A673 (cell line): ENCODE results near the gene DNAJB2. TPM values are rescaled to one million over a fixed set of nuclear protein-coding genes. Genes with fewer than 3 reads are reported as not detected.
A peak's percentile ranks its signal among the peaks of the same experiment; 100 is the strongest.

Experiments
- BruUV-seq: library from RNA; stranded (reverse); fragments of 400-500 nt; replicated peaks from 2 replicates; lab custom pipeline; 2021; lab: Mats Ljungman, UMichigan
- CTCF ChIA-PET: fragments of 300-600 bp; sonication (Branson Sonifier 250); formaldehyde crosslinking; loops from one replicate; lab custom pipeline; 2022; ENCODE audit warnings: antibody characterized with exemption; lab: Charles Lee
- POLR2A ChIA-PET: fragments of 300-600 bp; sonication (Branson Sonifier 250); formaldehyde crosslinking; loops from one replicate; lab custom pipeline; 2022; ENCODE audit warnings: antibody characterized with exemption; ENCODE audit not compliant: low non-redundant PET; lab: Charles Lee
- DNase-seq: peaks from one replicate; pipeline ENCODE4 v3.0.0-alpha.2; 2015; ENCODE audit warnings: low spot score
- H3K27ac ChIP-seq: fragments of 200-600 bp; sonication (generic); 2 replicates; pipeline ENCODE4 v1.5.1; 2016; ENCODE audit warnings: mixed run types, low read depth, mild to moderate bottlenecking, mixed read lengths, antibody characterized with exemption, low read length; ENCODE audit not compliant: poor library complexity, severe bottlenecking
- H3K27me3 ChIP-seq: fragments of 200-600 bp; sonication (generic); replicated peaks from 2 replicates; pipeline ENCODE4 v1.6.1; 2017; ENCODE audit warnings: mixed run types, low read depth, mild to moderate bottlenecking, mixed read lengths, antibody characterized with exemption, low read length; ENCODE audit not compliant: insufficient read depth, poor library complexity
- H3K36me3 ChIP-seq: fragments of 200-600 bp; sonication (generic); 2 replicates; pipeline ENCODE4 v1.6.1; 2016; ENCODE audit warnings: mixed run types, mild to moderate bottlenecking, mixed read lengths, antibody characterized with exemption, low read length; ENCODE audit not compliant: insufficient read depth, poor library complexity, severe bottlenecking
- H3K4me1 ChIP-seq: fragments of 200-600 bp; sonication (generic); 2 replicates; pipeline ENCODE4 v1.6.1; 2017; ENCODE audit warnings: mixed run types, mild to moderate bottlenecking, mixed read lengths, antibody characterized with exemption, low read length; ENCODE audit not compliant: insufficient read depth, poor library complexity, severe bottlenecking
- H3K4me3 ChIP-seq: fragments of 200-600 bp; sonication (generic); 2 replicates; pipeline ENCODE4 v1.5.1; 2016; ENCODE audit warnings: low read depth, mixed run types, mild to moderate bottlenecking, mixed read lengths, low read length; ENCODE audit not compliant: poor library complexity, severe bottlenecking
- H3K9me3 ChIP-seq: fragments of 200-600 bp; sonication (generic); 2 replicates; pipeline ENCODE4 v1.6.1; 2016; ENCODE audit warnings: mixed run types, low read depth, mild to moderate bottlenecking, mixed read lengths, antibody characterized with exemption, low read length; ENCODE audit not compliant: poor library complexity, severe bottlenecking
- EZH2 ChIP-seq: fragments of 200-600 bp; sonication (generic); IDR thresholded peaks from 2 replicates; pipeline ENCODE4 v1.6.1; 2017; ENCODE audit warnings: borderline replicate concordance, low read depth, mild to moderate bottlenecking, mixed read lengths, antibody characterized with exemption, low read length; ENCODE audit not compliant: poor library complexity, severe bottlenecking
- intact Hi-C: fragments of 100-400 bp; cut with micrococcal nuclease; formaldehyde crosslinking; loops from one replicate; pipeline ENCODE4 v1.10.0; 2022; ENCODE audit not compliant: unreplicated experiment
- total RNA-seq: library from RNA; stranded (reverse); gene quantifications from 2 replicates; pipeline ENCODE4 v1.2.3, GENCODE V29; 2021
- TF ChIP-seq, protein P1 (sequence below): fragments of 300-800, 200-600 bp; sonication (generic); conservative IDR thresholded peaks from 2 replicates; pipeline ENCODE4 v1.5.1; 2017; ENCODE audit warnings: low read depth, mild to moderate bottlenecking, antibody characterized with exemption, low read length, moderate library complexity, mixed read lengths

DNAJB2 gene
- total RNA-seq, 1 experiment from 2014 or later = 24.4 TPM

DNA sequence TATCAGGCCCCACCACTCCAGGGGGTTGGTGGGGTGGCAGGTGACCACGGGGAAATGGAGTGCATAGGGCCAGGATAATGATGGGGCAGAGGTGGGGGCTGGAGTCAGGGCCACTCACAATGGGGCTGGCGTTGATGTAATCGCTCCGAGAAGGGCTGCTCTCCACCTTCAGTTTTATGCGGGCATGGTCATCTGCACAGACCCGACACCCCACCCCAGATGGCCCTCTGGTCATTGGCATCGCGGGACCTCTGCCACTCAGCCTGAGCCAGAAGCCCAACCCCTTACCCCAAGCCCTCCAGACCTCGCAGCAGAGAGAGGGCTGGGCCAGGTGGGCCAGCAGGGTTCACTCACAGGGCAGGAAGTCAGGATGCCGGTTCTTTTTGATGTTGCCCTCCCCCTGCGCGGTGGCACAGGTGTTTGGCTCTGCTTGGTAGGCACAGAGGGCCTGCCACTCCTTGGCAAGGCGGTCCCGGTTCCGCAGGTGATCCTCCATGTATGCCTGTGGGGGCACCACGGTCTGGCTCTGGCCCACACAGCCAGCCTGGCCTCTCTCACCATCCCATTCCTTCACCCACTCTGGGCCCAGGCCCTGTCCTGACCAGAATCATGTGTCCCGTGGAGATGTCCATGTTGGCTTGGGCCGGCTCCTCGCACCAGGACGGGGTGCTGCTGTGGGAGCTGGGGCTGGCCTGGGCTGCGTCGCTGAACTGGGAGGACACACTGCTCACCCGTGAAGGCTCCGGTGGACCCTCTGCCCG lies 17.6 kb downstream of the DNAJB2 start:
- Histone ChIP-seq H3K9me3 (no peaks in the 10 kb centered on the region), H3K27ac (no peak overlapping the region), H3K36me3 (no peaks in the 10 kb centered on the region), H3K4me1 (no peaks in the 10 kb centered on the region), H3K27me3 (peaks cover 31% of the 10 kb centered on the region), H3K4me3 (no peak overlapping the region)
- ChIA-PET POLR2A (no interaction called here), CTCF (no interaction called here)
- BruUV-seq = no TSS peak
- intact Hi-C loops = loop anchor here (5.0 to 10.0 kb wide), 3 partner anchors 120 to 442 kb away; partner anchors contain the start of genes CNPPD1, RETREG2 and WNT6
- no peak for DNase-seq
- TF ChIP-seq EZH2 = no peak
- TF ChIP-seq, protein P1, sequence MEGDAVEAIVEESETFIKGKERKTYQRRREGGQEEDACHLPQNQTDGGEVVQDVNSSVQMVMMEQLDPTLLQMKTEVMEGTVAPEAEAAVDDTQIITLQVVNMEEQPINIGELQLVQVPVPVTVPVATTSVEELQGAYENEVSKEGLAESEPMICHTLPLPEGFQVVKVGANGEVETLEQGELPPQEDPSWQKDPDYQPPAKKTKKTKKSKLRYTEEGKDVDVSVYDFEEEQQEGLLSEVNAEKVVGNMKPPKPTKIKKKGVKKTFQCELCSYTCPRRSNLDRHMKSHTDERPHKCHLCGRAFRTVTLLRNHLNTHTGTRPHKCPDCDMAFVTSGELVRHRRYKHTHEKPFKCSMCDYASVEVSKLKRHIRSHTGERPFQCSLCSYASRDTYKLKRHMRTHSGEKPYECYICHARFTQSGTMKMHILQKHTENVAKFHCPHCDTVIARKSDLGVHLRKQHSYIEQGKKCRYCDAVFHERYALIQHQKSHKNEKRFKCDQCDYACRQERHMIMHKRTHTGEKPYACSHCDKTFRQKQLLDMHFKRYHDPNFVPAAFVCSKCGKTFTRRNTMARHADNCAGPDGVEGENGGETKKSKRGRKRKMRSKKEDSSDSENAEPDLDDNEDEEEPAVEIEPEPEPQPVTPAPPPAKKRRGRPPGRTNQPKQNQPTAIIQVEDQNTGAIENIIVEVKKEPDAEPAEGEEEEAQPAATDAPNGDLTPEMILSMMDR = no peak

DNA sequence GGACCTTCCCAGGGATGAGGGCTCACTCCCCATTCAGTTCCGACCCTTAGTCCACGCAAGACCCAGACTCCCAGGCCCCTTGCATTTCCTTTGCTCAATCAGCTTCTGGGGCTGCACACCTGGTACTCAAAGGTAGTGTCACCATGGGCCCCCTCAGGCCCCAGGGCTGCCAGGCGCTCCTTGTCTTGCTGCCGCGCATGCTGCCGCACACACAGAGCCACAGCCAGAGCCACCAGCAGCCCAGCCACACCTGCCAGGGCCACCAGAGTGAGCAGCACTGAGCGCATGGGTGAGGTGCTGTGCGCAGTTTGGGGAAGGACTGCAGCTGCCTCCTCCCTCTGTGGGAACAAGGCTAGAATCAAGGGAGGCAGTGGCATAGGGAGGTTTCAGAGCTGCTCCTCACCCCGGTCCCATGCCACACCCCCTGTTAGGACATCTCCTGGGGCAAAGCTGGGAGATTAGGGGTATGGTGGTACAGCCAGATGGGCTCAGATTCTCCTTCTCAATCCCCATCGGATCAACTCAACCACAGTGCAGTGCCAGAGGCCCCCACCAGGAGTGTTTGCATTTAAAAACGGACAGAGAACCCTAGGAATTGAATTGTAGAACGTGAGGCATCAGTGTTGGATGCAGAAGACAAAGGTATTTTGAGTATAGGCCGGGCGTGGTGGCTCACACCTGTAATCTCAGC lies 18.7 kb downstream of the DNAJB2 start:
- CTCF ChIA-PET = interaction anchor here (0.7 kb wide), 1 partner anchor 44 kb away, joined by 4 read pairs; the partner anchor contains the start of gene TUBA4A
- Histone ChIP-seq H3K27ac (no peak overlapping the region), H3K36me3 (no peaks in the 10 kb centered on the region), H3K9me3 (no peaks in the 10 kb centered on the region), H3K4me1 (no peaks in the 10 kb centered on the region), H3K4me3 (no peak overlapping the region), H3K27me3 (peaks cover 42% of the 10 kb centered on the region)
- POLR2A ChIA-PET = no interaction called here
- DNase-seq = no peak
- intact Hi-C loops = loop anchor here (1.0 to 10.0 kb wide), 4 partner anchors 121 to 443 kb away; partner anchors contain the start of genes CNPPD1, NHEJ1, RETREG2 and WNT6
- TF ChIP-seq EZH2 = no peak
- TF ChIP-seq, protein P1 = no peak
- BruUV-seq = no TSS peak

DNA sequence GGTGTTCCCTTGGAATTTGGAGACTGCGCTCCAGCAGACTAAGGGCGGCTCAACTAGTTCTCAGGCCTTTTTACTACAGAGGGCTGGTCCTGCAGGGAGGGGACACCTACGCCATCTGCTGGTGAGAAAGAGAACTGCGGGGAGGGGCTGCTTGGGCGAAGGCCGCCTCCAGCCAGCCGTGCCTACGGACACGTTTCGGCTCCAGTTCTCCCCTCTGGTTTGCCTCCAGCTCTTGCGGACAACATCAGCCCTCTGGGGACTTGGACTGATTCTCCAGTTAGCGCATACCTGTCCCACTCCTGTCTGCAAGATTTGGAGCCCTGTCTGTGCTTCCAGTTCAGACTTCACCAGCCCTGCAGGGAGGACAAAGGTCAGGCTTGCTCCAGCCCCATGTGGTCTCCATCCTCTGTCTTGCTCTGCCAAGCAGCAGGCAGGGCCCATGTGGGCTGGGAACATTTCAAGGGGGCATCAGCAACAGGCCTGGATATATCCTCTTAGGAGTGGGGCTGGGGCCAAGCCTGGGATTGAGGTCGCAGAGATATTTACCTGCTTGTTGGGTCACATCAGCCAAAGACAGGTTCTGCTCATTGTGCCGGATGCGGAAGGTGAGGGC lies 19.7 kb downstream of the DNAJB2 start:
- no peaks in the 10 kb centered on the region for H3K36me3 ChIP-seq
- H3K4me1 ChIP-seq = no peaks in the 10 kb centered on the region
- H3K27ac ChIP-seq = no peak overlapping the region
- intact Hi-C loops = loop anchor here (1.0 to 10.0 kb wide), 4 partner anchors 122 to 444 kb away; partner anchors contain the start of genes CNPPD1, NHEJ1, RETREG2 and WNT6
- DNase-seq = peak; percentile 83
- ChIA-PET CTCF (no interaction called here), POLR2A (no interaction called here)
- no peaks in the 10 kb centered on the region for H3K9me3 ChIP-seq
- no peak for TF ChIP-seq EZH2
- TF ChIP-seq, protein P1 = peak; percentile 92
- H3K27me3 ChIP-seq = peaks cover 51% of the 10 kb centered on the region
- H3K4me3 ChIP-seq = no peak overlapping the region
- no TSS peak for BruUV-seq
